Activated CD8-positive, alpha-beta memory T cell treated with anti-CD3 and anti-CD28 coated beads for 48 hours (primary cell): ENCODE data around the gene PURB.
A peak's percentile ranks its signal among the peaks of the same experiment; 100 is the strongest.
"Not testable (repeated sequence)": the region's sequence is repeated elsewhere in the genome, so short reads cannot be mapped to it uniquely, and the experiment has no call there.

Source experiments
- DNase-seq, 3 experiments: peaks; one replicate each; pipeline ENCODE4 v3.0.0-alpha.2; 2020; ENCODE audit warnings: low read depth in 2 of 3, low spot score in 2 of 3

Gene PURB

GRCh38 chr7:44854644-44855364, 30.5 kb downstream of the PURB start:
- DNase-seq = no peak

GRCh38 chr7:44853391-44853790, 31.9 kb downstream of the PURB start:
- no peak for DNase-seq

- DNase-seq = no peak
These were observed 32.7 kb downstream of the PURB start for GRCh38 chr7:44852590-44852989.

- no peak for DNase-seq
These were observed 35.3 kb downstream of the PURB start for GRCh38 chr7:44849885-44850544.

GRCh38 chr7:44849259-44849884, 36.0 kb downstream of the PURB start:
- DNase-seq = no peak

- DNase-seq = peak; percentile 98 to 99 (median 99)
These were observed 37.3 kb downstream of the PURB start, which contains the start of gene H2AZ2 for GRCh38 chr7:44847920-44848634. H2AZ2 (minus strand) TSS chr7:44848087; CDS start chr7:44847971, 116 bp downstream.

- DNase-seq = peak; percentile 57 to 72 (median 57)
These were observed 37.8 kb downstream of the PURB start for GRCh38 chr7:44847509-44847919.

GRCh38 chr7:44846816-44847508, 38.4 kb downstream of the PURB start:
- no peak for DNase-seq

GRCh38 chr7:44846390-44846789, 38.9 kb downstream of the PURB start:
- DNase-seq = not testable (repeated sequence)

GRCh38 chr7:44845451-44845850, 39.9 kb downstream of the PURB start:
- no peak for DNase-seq

GRCh38 chr7:44843440-44843839, 41.9 kb downstream of the PURB start:
- DNase-seq = not testable (repeated sequence)

- not testable (repeated sequence) for DNase-seq
These were observed 42.7 kb downstream of the PURB start for GRCh38 chr7:44842675-44843074.

- DNase-seq = no peak
These were observed 46.6 kb downstream of the PURB start for GRCh38 chr7:44838751-44839150.

GRCh38 chr7:44827567-44827966, 57.8 kb downstream of the PURB start:
- no peak for DNase-seq
